ENCODE measurements around the gene HNRNPA0. TPM values are rescaled to one million over a fixed set of nuclear protein-coding genes. Genes with fewer than 3 reads are reported as not detected.

Gene HNRNPA0
- total RNA-seq (10 to 100 TPM in 3 of 5 donors, 1 to 10 TPM in 2; 1.2 to 29.7 (median 12.6) TPM), polyA plus RNA-seq (10 to 100 TPM; 14.5 to 25.5 (median 21.2) TPM)
- long read RNA-seq, donor 1, full-length matches to known transcripts = 176 of 176 reads
- long read RNA-seq, donor 1, partial matches to known transcripts = 0 of 176 reads
- long read RNA-seq, donor 1, other reads (novel, unspliced or antisense) = 0 of 176 reads
- long read RNA-seq, donor 2, full-length matches to known transcripts = 185 of 185 reads
- long read RNA-seq, donor 2, partial matches to known transcripts = 0 of 185 reads
- long read RNA-seq, donor 2, other reads (novel, unspliced or antisense) = 0 of 185 reads
- long read RNA-seq, donor 3, full-length matches to known transcripts = 122 of 122 reads
- long read RNA-seq, donor 3, partial matches to known transcripts = 0 of 122 reads
- long read RNA-seq, donor 3, other reads (novel, unspliced or antisense) = 0 of 122 reads
- long read RNA-seq, donor 4, full-length matches to known transcripts = 24 of 24 reads
- long read RNA-seq, donor 4, partial matches to known transcripts = 0 of 24 reads
- long read RNA-seq, donor 4, other reads (novel, unspliced or antisense) = 0 of 24 reads
- long read RNA-seq, donor 5, full-length matches to known transcripts = 227 of 227 reads
- long read RNA-seq, donor 5, partial matches to known transcripts = 0 of 227 reads
- long read RNA-seq, donor 5, other reads (novel, unspliced or antisense) = 0 of 227 reads
- long read RNA-seq, donor 6, full-length matches to known transcripts = 491 of 491 reads
- long read RNA-seq, donor 6, partial matches to known transcripts = 0 of 491 reads
- long read RNA-seq, donor 6, other reads (novel, unspliced or antisense) = 0 of 491 reads
- long read RNA-seq, donor 7, full-length matches to known transcripts = 215 of 215 reads
- long read RNA-seq, donor 7, partial matches to known transcripts = 0 of 215 reads
- long read RNA-seq, donor 7, other reads (novel, unspliced or antisense) = 0 of 215 reads
- long read RNA-seq, donor 8, full-length matches to known transcripts = 227 of 227 reads
- long read RNA-seq, donor 8, partial matches to known transcripts = 0 of 227 reads
- long read RNA-seq, donor 8, other reads (novel, unspliced or antisense) = 0 of 227 reads
- long read RNA-seq, donor 9, full-length matches to known transcripts = 281 of 281 reads
- long read RNA-seq, donor 9, partial matches to known transcripts = 0 of 281 reads
- long read RNA-seq, donor 9, other reads (novel, unspliced or antisense) = 0 of 281 reads
- long read RNA-seq, donor 10, full-length matches to known transcripts = 86 of 86 reads
- long read RNA-seq, donor 10, partial matches to known transcripts = 0 of 86 reads
- long read RNA-seq, donor 10, other reads (novel, unspliced or antisense) = 0 of 86 reads

GRCh38 chr5:137754188-137754960 lies at the start of gene HNRNPA0:
TSS of gene HNRNPA0 (minus strand) at chr5:137754363. CDS start at chr5:137754066, 297 bp downstream.
- DNase-seq = peak; percentile 98 to 99
- H3K4me3 ChIP-seq = peak within 1 kb of the TSS; percentile 68 to 87 (median 75)
- H3K9me3 ChIP-seq = no peaks in the 10 kb centered on the region
- peak within 1 kb of the TSS; percentile 98 to 100 (median 99) for H3K27ac ChIP-seq
- H3K36me3 ChIP-seq = no peaks in the 10 kb centered on the region
- intact Hi-C loops (cut with DNase I; ENCODE audit: low total_unique reads) = no loop called here
- H3K27me3 ChIP-seq = no peaks in the 10 kb centered on the region
- peak in 2 of 7 experiments; percentile 5 to 10 for TF ChIP-seq CTCF (IDR thresholded peaks at IDR 0.05)
- no peak for TF ChIP-seq EP300 (IDR thresholded peaks at IDR 0.05)
- peak; percentile 98 to 99 (median 98) for TF ChIP-seq POLR2AphosphoS5 (IDR thresholded peaks at IDR 0.05)
- peak in 2 of 4 donors; percentile 94 to 98 for TF ChIP-seq POLR2A (IDR thresholded peaks at IDR 0.05)
- peaks cover 24 to 39% (median 31%) of the 10 kb centered on the region in 4 donors for H3K4me1 ChIP-seq
- 0 to 2% (median 1%) methylated on average over 58 to 79 of the region's 79 CpGs for whole genome bisulfite sequencing, 5 donors

GRCh38 chr5:137802282-137803210 lies 48.4 kb upstream of the HNRNPA0 start:
- Histone ChIP-seq H3K4me3 (no peak overlapping the region), H3K9me3 (no peaks in the 10 kb centered on the region), H3K27ac (no peak overlapping the region), H3K27me3 (no peaks in the 10 kb centered on the region), H3K36me3 (no peaks in the 10 kb centered on the region), H3K4me1 (peaks cover 0 to 4% (median 0%) of the 10 kb centered on the region in 4 donors)
- intact Hi-C loops (cut with DNase I; ENCODE audit: low total_unique reads) = no loop called here
- TF ChIP-seq EP300 (IDR thresholded peaks at IDR 0.05) (no peak), POLR2A (IDR thresholded peaks at IDR 0.05) (no peak), POLR2AphosphoS5 (IDR thresholded peaks at IDR 0.05) (no peak), CTCF (IDR thresholded peaks at IDR 0.05) (no peak)
- no peak for DNase-seq
- 67 to 81% (median 75%) methylated on average over 6 of the region's 6 CpGs for WGBS, 5 donors

- Histone ChIP-seq H3K9me3 (no peaks in the 10 kb centered on the region), H3K36me3 (no peaks in the 10 kb centered on the region), H3K4me3 (no peak overlapping the region), H3K4me1 (peaks cover 0 to 4% (median 0%) of the 10 kb centered on the region in 4 donors), H3K27me3 (no peaks in the 10 kb centered on the region), H3K27ac (no peak overlapping the region)
- intact Hi-C loops (cut with DNase I; ENCODE audit: low total_unique reads) = no loop called here
- WGBS, 5 donors = 68 to 84% (median 79%) methylated on average over 4 of the region's 4 CpGs
- no peak for TF ChIP-seq EP300 (IDR thresholded peaks at IDR 0.05)
- no peak for TF ChIP-seq CTCF (IDR thresholded peaks at IDR 0.05)
- TF ChIP-seq POLR2AphosphoS5 (IDR thresholded peaks at IDR 0.05) = no peak
- no peak for TF ChIP-seq POLR2A (IDR thresholded peaks at IDR 0.05)
- DNase-seq = no peak
These were observed 46.7 kb upstream of the HNRNPA0 start for GRCh38 chr5:137800700-137801411.
